Renal cortical epithelial cell (primary cell): ENCODE measurements around the gene HHLA2. TPM values are rescaled to one million over a fixed set of nuclear protein-coding genes. Genes with fewer than 3 reads are reported as not detected.
"Not testable (repeated sequence)": the region's sequence is repeated elsewhere in the genome, so short reads cannot be mapped to it uniquely, and the experiment has no call there.

ENCODE experiments used
- DNase-seq: peaks from one replicate; pipeline ENCODE4 v3.0.0-alpha.2; 2011; ENCODE audit warnings: low read depth
- total RNA-seq: library from RNA; depleted of rRNA; stranded (reverse); fragments of >200 nt; gene quantifications from 2 replicates; pipeline ENCODE4 v1.2.3, GENCODE V29; 2014

Gene HHLA2
- total RNA-seq = 0.05 and 2.3 TPM in 2 replicates

- DNase-seq = peak; percentile 63
Measured at GRCh38 chr3:108296239-108296638, at the start of gene HHLA2. TSS of gene HHLA2 (plus strand) at chr3:108296548. CDS start at chr3:108351814, 55,266 bp downstream.

DNA sequence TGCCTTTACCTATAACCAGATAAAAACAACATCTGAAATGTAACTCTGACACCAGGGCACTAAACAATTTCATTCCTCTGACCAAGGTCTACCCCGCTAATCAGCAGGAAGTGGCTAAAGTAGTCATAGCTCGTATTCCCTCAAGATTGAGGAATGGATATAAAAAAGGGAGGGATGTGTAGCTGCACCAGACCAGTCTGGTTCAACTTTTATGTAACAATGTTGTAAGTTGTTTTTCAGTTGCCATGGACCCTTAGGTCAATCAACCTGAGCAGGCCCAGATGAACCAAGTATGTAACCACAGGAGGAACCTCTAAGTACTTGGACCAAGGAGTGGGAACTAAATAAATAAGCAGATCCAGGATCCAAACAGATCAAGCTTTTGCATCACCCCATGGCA is 45.7 kb upstream of the HHLA2 start:
- peak; percentile 90 for DNase-seq

DNA sequence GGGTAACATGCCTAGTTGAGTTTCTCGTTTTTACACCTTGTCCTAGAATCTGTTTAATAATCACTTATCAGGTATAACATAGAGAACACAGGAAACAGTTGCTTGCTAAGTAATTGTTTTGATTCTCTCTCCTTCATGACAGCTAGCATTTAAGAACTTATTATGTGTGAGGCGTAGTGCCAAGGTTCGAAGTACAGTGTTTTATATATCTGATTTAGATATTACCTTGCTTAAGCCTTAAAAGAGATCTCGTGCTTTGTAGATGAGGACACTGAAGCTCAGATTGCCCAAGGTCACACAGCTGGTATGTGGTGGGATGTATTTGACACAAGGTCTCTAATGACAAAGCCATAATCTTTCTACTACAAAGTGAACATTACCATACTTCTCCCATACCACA is 45.1 kb upstream of the HHLA2 start:
- no peak for DNase-seq

DNA sequence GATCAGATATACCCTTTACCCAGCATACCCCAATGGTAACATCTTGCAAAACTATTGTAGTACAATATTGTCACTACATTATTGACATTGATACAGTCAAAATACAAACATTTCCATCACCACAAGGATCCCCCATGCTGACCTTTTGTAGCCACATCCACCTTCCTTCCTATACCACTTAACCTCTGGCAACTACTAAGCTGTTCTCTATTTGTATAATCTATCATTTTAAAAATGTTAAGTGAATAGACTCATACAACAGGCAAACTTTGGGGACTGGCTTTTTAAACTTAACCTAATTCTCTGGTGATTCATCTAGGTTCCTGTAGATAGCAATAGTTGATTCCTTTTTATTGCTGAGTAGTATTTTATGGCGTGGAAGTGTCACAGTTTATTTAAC is 44.5 kb upstream of the HHLA2 start:
- no peak for DNase-seq

DNA sequence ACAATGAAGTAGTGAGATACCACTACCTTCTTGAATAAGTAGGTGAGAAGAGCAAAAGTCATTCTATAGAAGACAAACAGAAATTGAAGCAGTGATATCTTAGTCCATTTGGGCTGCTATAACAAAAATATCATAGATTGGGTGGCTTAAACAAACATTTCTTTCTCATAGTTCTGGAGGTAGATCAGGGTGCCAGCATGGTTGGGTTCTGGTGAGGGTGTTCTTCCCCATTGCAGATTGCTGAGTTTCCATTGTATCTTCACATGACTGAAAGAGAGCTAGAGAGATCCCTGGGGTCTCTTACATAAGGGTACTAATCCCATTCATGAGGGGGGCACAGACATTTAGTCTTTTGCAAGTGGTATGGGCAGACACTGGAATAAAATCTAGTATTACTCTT is 41.2 kb upstream of the HHLA2 start:
- no peak for DNase-seq

GRCh38 chr3:108264534-108265298 is 31.6 kb upstream of the HHLA2 start:
- DNase-seq = not testable (repeated sequence)

DNA sequence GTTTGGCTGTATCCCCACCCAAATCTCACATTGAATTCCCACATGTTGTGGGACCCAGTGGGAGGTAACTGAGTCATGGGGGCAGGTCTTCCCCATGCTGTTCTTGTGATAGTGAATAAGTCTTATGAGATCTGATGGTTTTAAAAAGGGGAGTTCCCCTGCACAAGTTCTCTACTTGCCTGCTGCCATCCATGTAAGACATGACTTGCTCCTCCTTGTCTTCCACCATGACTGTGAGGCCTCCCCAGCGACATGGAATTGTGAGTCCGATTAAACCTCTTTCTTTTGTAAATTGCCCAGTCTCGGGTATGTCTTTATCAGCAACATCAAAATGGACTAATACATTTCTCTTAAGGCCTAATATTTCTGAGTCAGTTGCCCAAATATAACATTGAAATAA is 28.1 kb upstream of the HHLA2 start:
- DNase-seq = not testable (repeated sequence)

- peak; percentile 25 for DNase-seq
Measured at GRCh38 chr3:108271626-108272025, 24.7 kb upstream of the HHLA2 start.

- not testable (repeated sequence) for DNase-seq
Measured at GRCh38 chr3:108279066-108279465, 17.3 kb upstream of the HHLA2 start.

GRCh38 chr3:108280476-108280875 is 15.9 kb upstream of the HHLA2 start:
- no peak for DNase-seq

- no peak for DNase-seq
Measured at GRCh38 chr3:108281670-108282069, 14.7 kb upstream of the HHLA2 start.

DNA sequence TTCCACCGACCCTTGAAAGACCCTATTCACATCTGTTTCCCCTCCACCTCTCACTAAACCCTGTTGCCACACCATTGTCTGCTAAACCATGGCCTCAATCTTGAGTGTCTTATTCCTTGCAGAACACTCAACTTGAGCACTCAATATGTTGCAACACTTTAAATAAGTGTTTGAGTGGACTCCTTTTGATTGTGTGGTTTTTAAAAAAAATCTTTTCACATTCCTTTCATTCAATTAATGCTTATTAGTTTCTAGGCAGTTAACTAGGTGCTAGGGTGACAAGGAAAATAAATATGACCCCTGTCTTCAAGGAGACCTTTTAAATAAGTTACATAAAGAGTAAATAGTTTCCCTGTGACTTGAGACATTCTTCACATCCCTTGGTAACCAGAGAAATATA is 13.3 kb upstream of the HHLA2 start:
- peak; percentile 99 for DNase-seq

GRCh38 chr3:108283989-108284388 is 12.4 kb upstream of the HHLA2 start:
- no peak for DNase-seq

- no peak for DNase-seq
Measured at GRCh38 chr3:108285176-108285575, 11.2 kb upstream of the HHLA2 start.

DNA sequence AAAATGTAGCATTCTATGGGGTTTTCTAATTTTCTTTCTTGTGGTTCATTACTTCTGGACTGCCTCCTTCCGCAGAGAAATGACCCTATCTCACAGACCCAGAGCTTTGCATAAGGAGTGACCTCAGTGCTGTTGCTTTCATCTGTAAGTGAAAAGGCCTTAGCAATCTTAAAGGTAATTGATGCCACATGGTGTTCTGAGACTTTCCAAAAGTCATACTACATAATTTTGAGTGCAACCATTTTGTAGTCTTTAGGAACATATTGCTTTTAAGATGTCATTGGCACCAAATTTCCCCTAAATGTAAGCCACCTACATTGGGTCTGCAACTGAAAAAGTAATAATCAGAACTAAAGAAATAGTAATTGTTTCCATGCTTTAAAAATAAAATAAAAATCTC is 9.2 kb upstream of the HHLA2 start:
- DNase-seq = no peak

- not testable (repeated sequence) for DNase-seq
Measured at GRCh38 chr3:108288193-108288592, 8.2 kb upstream of the HHLA2 start.

GRCh38 chr3:108289159-108289558 is 7.2 kb upstream of the HHLA2 start:
- DNase-seq = no peak

GRCh38 chr3:108292450-108292849 is 3.9 kb upstream of the HHLA2 start:
- DNase-seq = no peak

DNA sequence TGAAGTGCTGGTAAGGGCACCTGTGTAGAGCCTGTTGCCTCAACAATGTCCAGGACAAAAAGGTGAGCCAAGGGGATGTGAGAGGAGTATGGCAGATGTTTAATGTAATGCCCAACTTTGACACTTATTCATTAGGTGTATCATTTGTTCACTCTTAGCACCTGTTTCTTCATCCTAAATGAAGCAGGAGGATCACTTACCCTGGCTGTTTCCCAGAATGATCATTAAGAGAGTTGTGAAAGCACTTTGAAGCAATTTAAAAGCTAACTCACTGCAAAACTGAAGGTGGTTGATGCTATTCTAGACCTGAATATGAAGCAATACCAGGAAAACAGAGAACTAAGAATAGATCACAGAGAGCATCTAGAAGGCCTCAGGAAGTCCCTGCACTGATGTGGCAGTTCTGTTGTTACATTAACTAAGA is 3.4 kb upstream of the HHLA2 start:
- no peak for DNase-seq

DNA sequence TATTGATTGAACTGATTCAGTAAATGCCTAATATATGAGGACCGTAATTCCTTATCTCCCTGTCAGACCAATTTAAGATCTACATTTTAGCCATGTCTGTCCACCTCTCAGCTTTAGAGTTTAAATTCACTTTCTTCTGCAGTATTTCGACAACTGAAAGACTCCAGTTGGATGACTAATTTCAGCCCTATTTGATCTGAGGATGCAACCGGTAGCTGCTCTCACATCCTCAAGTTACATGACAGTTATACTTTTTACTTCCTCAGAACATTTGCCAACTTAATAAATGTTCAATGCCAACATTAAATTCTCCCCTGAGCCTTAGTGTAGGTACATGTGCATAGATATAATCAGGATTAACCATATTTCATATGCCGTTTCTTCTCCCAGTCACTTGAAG is 2.5 kb upstream of the HHLA2 start:
- no peak for DNase-seq

DNA sequence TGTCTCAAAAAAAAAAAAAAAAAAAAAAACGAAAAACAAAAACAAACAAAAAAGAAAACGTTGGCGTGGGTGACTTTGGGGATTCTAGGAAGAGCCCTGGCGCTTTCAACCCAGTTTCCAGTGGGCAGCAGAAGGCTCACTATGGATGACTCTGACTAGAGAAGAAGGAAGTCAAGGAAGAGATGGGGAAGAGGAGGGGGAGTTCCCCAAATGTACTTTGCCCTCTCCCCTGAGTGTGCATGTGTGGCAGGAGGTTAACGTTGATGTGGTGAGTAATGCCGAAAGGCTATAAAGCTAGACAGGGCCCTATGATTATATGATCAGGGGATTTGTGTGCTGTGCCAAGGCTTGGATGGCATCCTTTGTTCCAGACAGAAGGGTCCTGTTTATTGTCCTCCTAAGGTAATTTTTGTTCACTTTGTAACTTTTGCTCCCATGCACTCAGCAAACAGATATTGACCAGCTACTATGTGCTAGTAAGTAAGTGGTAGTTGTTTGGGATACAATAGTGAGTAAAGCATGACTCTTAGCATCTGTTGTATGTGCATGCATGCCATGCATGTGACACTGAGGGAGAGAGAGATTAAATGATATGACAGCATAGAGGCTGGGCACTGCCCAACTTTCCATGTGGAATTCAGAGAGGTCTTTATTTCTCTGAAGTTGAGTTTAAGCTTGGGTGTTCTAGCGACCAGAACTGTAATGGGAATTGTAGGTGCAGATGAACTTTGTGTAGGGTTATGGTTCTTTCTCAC is 750 bp upstream of the HHLA2 start:
- no peak for DNase-seq

DNA sequence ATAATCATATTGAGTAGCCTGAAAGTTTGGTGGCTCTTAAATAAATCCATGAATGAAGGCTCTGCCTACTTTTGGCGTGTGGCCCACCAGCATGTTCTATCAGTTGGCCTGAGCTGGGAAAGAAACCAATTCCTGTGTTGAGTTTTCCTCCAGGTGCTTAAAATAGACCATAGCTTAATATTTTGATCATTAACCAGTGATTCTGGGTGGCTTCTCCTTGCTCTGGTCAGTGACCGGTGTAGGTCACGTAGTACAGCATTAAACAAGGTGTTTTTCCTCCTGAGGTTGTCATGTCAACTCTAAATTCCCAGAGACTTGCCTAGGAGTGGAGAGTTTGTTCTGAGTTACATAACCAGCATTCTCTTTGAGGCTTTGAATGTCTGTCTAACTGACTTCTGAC is 1.3 kb downstream of the HHLA2 start:
- peak; percentile 99 for DNase-seq

DNA sequence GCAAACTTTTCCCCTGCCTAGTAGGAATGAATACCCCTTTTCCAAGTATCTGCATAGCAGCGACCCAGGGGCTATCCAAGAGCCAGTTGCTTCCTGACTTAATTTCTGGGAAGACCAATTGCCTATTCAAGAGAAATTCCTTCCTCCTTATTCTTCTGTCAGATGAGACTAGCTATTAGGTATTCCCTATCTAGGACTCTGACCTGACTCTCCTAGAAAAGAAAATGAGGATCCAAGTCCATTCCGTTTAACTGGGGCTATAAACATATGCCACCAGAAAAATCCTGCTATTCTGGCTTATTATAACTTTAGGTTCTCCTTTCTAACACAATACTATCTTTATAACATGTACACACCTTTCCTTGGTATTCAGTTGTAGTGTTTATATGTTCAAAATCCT is 1.7 kb downstream of the HHLA2 start:
- DNase-seq = no peak
